ENCODE results near the gene ATP11C.
"Not testable (repeated sequence)": the region's sequence is repeated elsewhere in the genome, so short reads cannot be mapped to it uniquely, and the experiment has no call there.

Gene ATP11C

GRCh38 chrX:139932901-139933796 is at the start of gene ATP11C:
Gene ATP11C (minus strand): TSS chrX:139933053. CDS start chrX:139932042, 1,011 bp downstream.
- Histone ChIP-seq H3K4me3 (ENCODE audit: low read length) (peak within 1 kb of the TSS; percentile 75), H3K9ac (ENCODE audit: low read length) (peak within 1 kb of the TSS; percentile 49), H3K36me3 (ENCODE audit: control insufficient read depth, insufficient read depth, low read length) (no peaks in the 10 kb centered on the region), H3K27me3 (ENCODE audit: control insufficient read depth, insufficient read depth, low read length) (no peaks in the 10 kb centered on the region), H3K27ac (ENCODE audit: low read depth, low read length) (peak within 1 kb of the TSS; percentile 94), H3K4me1 (ENCODE audit: control insufficient read depth, insufficient read depth, low read length) (no peaks in the 10 kb centered on the region)

- H3K9ac ChIP-seq (ENCODE audit: low read length): no peak overlapping the region
- H3K4me1 ChIP-seq (ENCODE audit: control insufficient read depth, insufficient read depth, low read length): no peaks in the 10 kb centered on the region
- H3K27me3 ChIP-seq (ENCODE audit: control insufficient read depth, insufficient read depth, low read length): peaks cover 3% of the 10 kb centered on the region
- H3K4me3 ChIP-seq (ENCODE audit: low read length): no peak overlapping the region
- H3K27ac ChIP-seq (ENCODE audit: low read depth, low read length): no peak overlapping the region
- no peaks in the 10 kb centered on the region for H3K36me3 ChIP-seq (ENCODE audit: control insufficient read depth, insufficient read depth, low read length)
Measured at GRCh38 chrX:139974471-139974870, 41.6 kb upstream of the ATP11C start.

DNA sequence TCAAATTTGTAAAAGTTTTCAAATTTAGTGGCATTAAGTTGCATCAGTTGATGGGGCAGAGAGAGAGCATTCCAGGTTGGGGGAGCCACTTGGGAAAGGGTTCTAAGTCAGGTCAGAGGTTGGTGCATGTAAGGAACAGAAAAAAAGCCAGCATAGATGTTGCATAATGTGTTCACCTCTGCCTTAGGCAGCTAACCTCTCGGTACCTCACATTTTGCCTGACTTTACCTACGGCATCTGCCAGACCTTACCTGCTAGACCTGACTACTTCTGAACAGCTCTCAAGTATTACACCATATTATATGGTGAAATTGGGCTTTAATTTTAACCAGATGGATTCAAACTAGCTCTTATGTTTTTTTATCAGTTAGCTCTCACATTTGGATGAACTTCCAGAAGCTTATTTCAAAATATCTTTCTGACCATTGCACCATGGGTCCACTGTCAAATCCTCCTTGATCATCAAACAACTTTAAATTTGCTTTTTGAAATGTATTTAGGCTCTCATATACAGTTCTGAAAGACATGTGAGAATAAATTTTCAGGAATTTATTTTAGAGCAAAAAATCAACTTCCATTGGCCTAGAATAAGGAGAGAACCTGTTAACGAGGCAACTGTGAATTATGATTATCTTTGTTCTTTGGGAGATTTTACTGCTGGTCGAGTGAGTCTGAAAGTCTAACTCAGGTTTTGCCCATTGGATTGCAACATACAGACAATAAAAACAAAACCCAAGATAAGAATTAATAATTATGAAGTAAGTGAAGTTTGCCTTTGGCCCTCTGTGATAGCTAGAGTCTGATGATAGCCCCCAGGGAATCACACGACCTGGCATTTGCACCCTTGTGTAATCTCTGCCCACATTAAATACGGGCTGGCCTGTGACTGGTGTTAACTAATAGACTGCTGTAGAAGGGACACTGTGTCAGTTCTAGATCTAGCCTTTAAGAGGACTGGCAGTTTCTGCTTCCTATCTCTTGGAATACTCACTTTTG is 40.1 kb upstream of the ATP11C start:
- no peak overlapping the region for H3K4me3 ChIP-seq (ENCODE audit: low read length)
- H3K4me1 ChIP-seq (ENCODE audit: control insufficient read depth, insufficient read depth, low read length): no peaks in the 10 kb centered on the region
- H3K36me3 ChIP-seq (ENCODE audit: control insufficient read depth, insufficient read depth, low read length): no peaks in the 10 kb centered on the region
- H3K27me3 ChIP-seq (ENCODE audit: control insufficient read depth, insufficient read depth, low read length): peaks cover 3% of the 10 kb centered on the region
- no peak overlapping the region for H3K9ac ChIP-seq (ENCODE audit: low read length)
- H3K27ac ChIP-seq (ENCODE audit: low read depth, low read length): no peak overlapping the region

DNA sequence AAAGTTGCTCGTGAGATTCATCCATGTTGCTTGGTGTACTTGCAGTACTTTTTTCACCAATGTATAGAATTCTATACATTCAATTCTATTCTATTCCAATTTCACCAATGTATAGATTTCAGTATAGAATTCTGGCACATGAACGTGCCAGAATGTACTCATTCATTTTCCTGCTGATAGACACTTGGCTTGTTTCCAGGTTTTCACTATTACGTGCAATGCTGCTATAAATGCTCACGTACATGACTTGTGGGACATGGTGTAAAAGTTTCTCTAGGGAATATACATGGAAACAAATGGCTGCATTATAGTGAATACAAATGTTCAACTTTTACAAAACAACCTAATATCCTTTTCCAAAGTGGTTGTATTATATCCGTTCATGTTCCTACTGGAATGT is 39.3 kb upstream of the ATP11C start:
- peaks cover 3% of the 10 kb centered on the region for H3K27me3 ChIP-seq (ENCODE audit: control insufficient read depth, insufficient read depth, low read length)
- no peak overlapping the region for H3K9ac ChIP-seq (ENCODE audit: low read length)
- no peaks in the 10 kb centered on the region for H3K36me3 ChIP-seq (ENCODE audit: control insufficient read depth, insufficient read depth, low read length)
- no peak overlapping the region for H3K27ac ChIP-seq (ENCODE audit: low read depth, low read length)
- no peak overlapping the region for H3K4me3 ChIP-seq (ENCODE audit: low read length)
- H3K4me1 ChIP-seq (ENCODE audit: control insufficient read depth, insufficient read depth, low read length): no peaks in the 10 kb centered on the region

DNA sequence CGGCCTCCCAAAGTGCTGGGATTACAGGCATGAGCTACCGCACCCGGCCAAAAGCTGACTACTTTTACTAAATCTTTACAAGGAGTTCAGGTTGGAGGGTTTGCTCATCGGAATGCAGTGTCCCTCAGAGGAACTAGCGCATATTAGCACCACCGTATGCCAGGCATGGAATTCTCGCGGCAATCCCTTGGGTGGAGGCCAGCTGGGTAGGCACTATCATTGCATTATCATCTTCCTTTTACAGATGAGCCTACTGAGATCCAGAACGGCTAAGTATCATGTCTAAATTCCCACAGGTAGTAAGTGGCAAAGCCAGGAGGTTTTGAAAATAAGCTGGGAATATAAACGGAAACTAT is 38.5 kb upstream of the ATP11C start:
- H3K27ac ChIP-seq (ENCODE audit: low read depth, low read length): no peak overlapping the region
- H3K27me3 ChIP-seq (ENCODE audit: control insufficient read depth, insufficient read depth, low read length): peaks cover 3% of the 10 kb centered on the region
- H3K36me3 ChIP-seq (ENCODE audit: control insufficient read depth, insufficient read depth, low read length): no peaks in the 10 kb centered on the region
- no peaks in the 10 kb centered on the region for H3K4me1 ChIP-seq (ENCODE audit: control insufficient read depth, insufficient read depth, low read length)
- H3K9ac ChIP-seq (ENCODE audit: low read length): no peak overlapping the region
- no peak overlapping the region for H3K4me3 ChIP-seq (ENCODE audit: low read length)

DNA sequence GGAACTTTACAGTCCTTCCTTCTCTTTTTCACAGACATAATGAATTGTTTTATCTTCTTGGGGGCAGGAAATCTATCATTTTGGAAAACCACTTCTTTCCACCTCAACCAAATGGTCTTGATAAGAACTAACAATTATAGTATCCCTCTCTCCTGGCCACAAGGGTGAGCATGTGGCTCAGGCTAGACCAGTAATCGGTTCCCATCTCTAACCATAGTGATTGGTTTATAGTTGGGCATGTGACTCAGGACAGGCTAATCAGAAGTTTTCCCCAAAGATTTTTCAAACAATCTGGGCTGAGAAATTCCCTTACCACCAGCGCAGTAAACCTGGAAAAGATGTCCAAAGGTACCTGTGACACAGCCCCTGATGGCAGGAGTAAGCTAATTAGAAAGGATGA is 36.4 kb upstream of the ATP11C start:
- H3K27me3 ChIP-seq (ENCODE audit: control insufficient read depth, insufficient read depth, low read length): peaks cover 3% of the 10 kb centered on the region
- no peaks in the 10 kb centered on the region for H3K4me1 ChIP-seq (ENCODE audit: control insufficient read depth, insufficient read depth, low read length)

GRCh38 chrX:139967750-139968149 is 34.9 kb upstream of the ATP11C start:
- Histone ChIP-seq H3K27ac (ENCODE audit: low read depth, low read length) (no peak overlapping the region), H3K4me1 (ENCODE audit: control insufficient read depth, insufficient read depth, low read length) (no peaks in the 10 kb centered on the region), H3K9ac (ENCODE audit: low read length) (no peak overlapping the region), H3K27me3 (ENCODE audit: control insufficient read depth, insufficient read depth, low read length) (peaks cover 3% of the 10 kb centered on the region), H3K36me3 (ENCODE audit: control insufficient read depth, insufficient read depth, low read length) (no peaks in the 10 kb centered on the region), H3K4me3 (ENCODE audit: low read length) (no peak overlapping the region)

More for the DNA sequence above, 36.4 kb upstream of the ATP11C start:
- Histone ChIP-seq H3K27ac (ENCODE audit: low read depth, low read length) (no peak overlapping the region), H3K4me3 (ENCODE audit: low read length) (no peak overlapping the region), H3K9ac (ENCODE audit: low read length) (no peak overlapping the region), H3K36me3 (ENCODE audit: control insufficient read depth, insufficient read depth, low read length) (no peaks in the 10 kb centered on the region)

GRCh38 chrX:139967300-139967699 is 34.4 kb upstream of the ATP11C start:
- Histone ChIP-seq H3K27ac (ENCODE audit: low read depth, low read length) (no peak overlapping the region), H3K4me3 (ENCODE audit: low read length) (no peak overlapping the region), H3K4me1 (ENCODE audit: control insufficient read depth, insufficient read depth, low read length) (no peaks in the 10 kb centered on the region), H3K27me3 (ENCODE audit: control insufficient read depth, insufficient read depth, low read length) (no peaks in the 10 kb centered on the region), H3K36me3 (ENCODE audit: control insufficient read depth, insufficient read depth, low read length) (no peaks in the 10 kb centered on the region), H3K9ac (ENCODE audit: low read length) (no peak overlapping the region)

DNA sequence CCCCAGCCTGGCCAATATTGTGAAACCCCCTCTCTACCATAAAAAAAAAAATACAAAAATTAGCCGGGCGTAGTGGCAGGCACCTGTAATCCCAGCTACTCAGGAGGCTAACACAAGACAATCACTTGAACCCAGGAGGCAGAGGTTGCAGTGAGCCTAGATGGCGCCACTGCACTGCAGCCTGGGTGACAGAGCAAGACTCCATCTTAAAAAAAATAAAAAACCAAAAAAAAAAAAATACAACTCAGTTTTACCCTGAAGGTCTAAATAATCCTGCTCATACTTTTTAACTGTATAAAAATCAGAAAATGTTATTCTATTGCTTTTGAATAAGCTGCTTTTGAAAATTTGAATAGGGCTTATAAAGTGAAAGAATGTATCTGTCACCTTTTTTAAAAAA is 33.3 kb upstream of the ATP11C start:
- H3K9ac ChIP-seq (ENCODE audit: low read length); H3K4me3 ChIP-seq (ENCODE audit: low read length); H3K36me3 ChIP-seq (ENCODE audit: control insufficient read depth, insufficient read depth, low read length); H3K27ac ChIP-seq (ENCODE audit: low read depth, low read length); H3K4me1 ChIP-seq (ENCODE audit: control insufficient read depth, insufficient read depth, low read length); H3K27me3 ChIP-seq (ENCODE audit: control insufficient read depth, insufficient read depth, low read length): not testable (repeated sequence)

DNA sequence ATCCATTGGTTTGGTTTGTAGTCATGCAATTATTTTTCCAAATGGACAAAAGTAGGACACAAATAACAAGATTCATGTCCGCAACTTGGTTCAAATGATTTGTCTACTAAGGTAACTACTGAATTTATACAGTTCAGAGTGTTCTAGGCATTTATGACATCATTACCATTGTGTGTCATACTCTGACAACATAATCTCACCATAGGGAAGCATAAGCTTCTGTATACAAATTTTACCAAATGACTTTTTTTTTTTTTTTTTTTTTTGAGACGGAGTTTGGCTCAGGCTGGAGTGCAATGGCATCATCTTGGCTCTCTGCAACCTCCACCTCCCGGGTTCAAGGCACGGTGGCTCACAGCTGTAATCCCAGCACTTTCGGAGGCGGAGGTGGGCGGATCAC is 32.6 kb upstream of the ATP11C start, which contains the start of gene CXorf66:
TSS of gene CXorf66 (minus strand) at position 101 of the 400 bp plus-strand sequence. CDS start at position 76, 25 bp downstream.
- no peak within 1 kb of the TSS for H3K27ac ChIP-seq (ENCODE audit: low read depth, low read length)
- H3K27me3 ChIP-seq (ENCODE audit: control insufficient read depth, insufficient read depth, low read length): no peaks in the 10 kb centered on the region
- H3K4me1 ChIP-seq (ENCODE audit: control insufficient read depth, insufficient read depth, low read length): no peaks in the 10 kb centered on the region
- H3K4me3 ChIP-seq (ENCODE audit: low read length): no peak within 1 kb of the TSS
- H3K36me3 ChIP-seq (ENCODE audit: control insufficient read depth, insufficient read depth, low read length): no peaks in the 10 kb centered on the region
- no peak within 1 kb of the TSS for H3K9ac ChIP-seq (ENCODE audit: low read length)

GRCh38 chrX:139961091-139961490 is 28.2 kb upstream of the ATP11C start:
- not testable (repeated sequence) for H3K36me3 ChIP-seq (ENCODE audit: control insufficient read depth, insufficient read depth, low read length); H3K4me3 ChIP-seq (ENCODE audit: low read length); H3K9ac ChIP-seq (ENCODE audit: low read length)

DNA sequence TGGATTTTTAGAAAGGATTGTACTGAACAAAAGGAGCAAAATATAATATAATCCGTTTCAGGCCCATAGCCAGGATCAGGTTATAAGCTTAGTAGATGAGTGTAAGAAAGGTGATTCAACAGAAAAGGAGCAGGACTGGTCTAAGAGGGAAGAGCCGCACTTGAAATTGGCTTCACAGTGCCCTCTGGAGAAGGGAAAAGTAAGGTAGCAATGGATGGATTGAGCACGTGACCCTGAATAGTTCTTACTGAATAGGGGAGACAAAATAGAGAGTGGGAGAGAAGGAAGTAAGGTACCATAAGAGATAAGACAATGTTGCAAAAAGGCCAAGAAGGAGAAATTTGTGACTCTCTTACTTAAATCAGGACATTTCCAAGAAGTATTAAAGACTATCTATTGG is 16.9 kb upstream of the ATP11C start:
- Histone ChIP-seq H3K36me3 (ENCODE audit: control insufficient read depth, insufficient read depth, low read length) (no peaks in the 10 kb centered on the region), H3K27ac (ENCODE audit: low read depth, low read length) (no peak overlapping the region), H3K4me1 (ENCODE audit: control insufficient read depth, insufficient read depth, low read length) (no peaks in the 10 kb centered on the region), H3K4me3 (ENCODE audit: low read length) (no peak overlapping the region), H3K27me3 (ENCODE audit: control insufficient read depth, insufficient read depth, low read length) (no peaks in the 10 kb centered on the region), H3K9ac (ENCODE audit: low read length) (no peak overlapping the region)

More at GRCh38 chrX:139961091-139961490, 28.2 kb upstream of the ATP11C start:
- H3K27me3 ChIP-seq (ENCODE audit: control insufficient read depth, insufficient read depth, low read length); H3K27ac ChIP-seq (ENCODE audit: low read depth, low read length); H3K4me1 ChIP-seq (ENCODE audit: control insufficient read depth, insufficient read depth, low read length): not testable (repeated sequence)
